ENCODE measurements around the gene CBX2.

CBX2 gene

DNA sequence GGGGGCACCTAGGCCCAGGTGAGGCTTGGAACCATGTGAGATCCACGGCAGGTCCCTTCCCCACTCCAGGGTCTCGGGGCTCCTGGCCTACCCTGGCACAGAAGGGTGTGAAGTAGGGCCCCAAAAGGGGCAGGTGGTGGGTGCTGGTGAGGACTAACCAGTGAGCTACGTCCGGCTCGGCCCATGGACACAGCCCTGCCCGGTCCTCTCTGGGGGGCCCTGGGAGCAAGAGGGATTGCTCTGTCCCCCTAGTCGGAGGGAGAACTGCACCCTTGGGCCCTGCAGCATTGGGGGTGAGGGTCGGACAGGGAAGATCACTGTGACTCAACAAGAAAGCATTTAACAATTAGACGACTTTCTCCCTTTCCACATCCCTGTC, 44.3 kb upstream of the CBX2 start:
- TF ChIP-seq, protein P1, sequence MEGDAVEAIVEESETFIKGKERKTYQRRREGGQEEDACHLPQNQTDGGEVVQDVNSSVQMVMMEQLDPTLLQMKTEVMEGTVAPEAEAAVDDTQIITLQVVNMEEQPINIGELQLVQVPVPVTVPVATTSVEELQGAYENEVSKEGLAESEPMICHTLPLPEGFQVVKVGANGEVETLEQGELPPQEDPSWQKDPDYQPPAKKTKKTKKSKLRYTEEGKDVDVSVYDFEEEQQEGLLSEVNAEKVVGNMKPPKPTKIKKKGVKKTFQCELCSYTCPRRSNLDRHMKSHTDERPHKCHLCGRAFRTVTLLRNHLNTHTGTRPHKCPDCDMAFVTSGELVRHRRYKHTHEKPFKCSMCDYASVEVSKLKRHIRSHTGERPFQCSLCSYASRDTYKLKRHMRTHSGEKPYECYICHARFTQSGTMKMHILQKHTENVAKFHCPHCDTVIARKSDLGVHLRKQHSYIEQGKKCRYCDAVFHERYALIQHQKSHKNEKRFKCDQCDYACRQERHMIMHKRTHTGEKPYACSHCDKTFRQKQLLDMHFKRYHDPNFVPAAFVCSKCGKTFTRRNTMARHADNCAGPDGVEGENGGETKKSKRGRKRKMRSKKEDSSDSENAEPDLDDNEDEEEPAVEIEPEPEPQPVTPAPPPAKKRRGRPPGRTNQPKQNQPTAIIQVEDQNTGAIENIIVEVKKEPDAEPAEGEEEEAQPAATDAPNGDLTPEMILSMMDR (conservative IDR thresholded peaks at IDR 0.05; ENCODE audit: low read depth, low read length) = no peak
- Histone ChIP-seq H3K27ac (no peak overlapping the region), H3K79me2 (ENCODE audit: insufficient read depth, low read depth) (no peaks in the 10 kb centered on the region), H3K27me3 (ENCODE audit: insufficient read depth, low read depth) (peaks cover 39% of the 10 kb centered on the region), H2AFZ (ENCODE audit: low read depth) (no peak overlapping the region), H4K20me1 (ENCODE audit: insufficient read depth) (no peaks in the 10 kb centered on the region), H3K36me3 (ENCODE audit: insufficient read depth) (no peaks in the 10 kb centered on the region), H3K4me1 (ENCODE audit: low read depth, poor library complexity, severe bottlenecking) (peaks cover 9% of the 10 kb centered on the region), H3K9ac (no peak overlapping the region), H3K4me3 (IDR thresholded peaks at IDR 0.05; ENCODE audit: insufficient read depth, low read depth, low read length) (no peak overlapping the region), H3K4me2 (no peak overlapping the region)

DNA sequence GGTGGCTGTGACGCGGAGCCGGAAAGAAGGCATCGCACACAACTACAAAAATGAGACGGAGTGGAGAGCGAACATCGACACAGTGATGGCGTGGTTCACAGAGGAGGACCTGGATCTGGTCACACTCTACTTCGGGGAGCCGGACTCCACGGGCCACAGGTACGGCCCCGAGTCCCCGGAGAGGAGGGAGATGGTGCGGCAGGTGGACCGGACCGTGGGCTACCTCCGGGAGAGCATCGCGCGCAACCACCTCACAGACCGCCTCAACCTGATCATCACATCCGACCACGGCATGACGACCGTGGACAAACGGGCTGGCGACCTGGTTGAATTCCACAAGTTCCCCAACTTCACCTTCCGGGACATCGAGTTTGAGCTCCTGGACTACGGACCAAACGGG, 42.9 kb upstream of the CBX2 start:
- TF ChIP-seq, protein P1 (conservative IDR thresholded peaks at IDR 0.05; ENCODE audit: low read depth, low read length) = no peak
- Histone ChIP-seq H4K20me1 (ENCODE audit: insufficient read depth) (no peaks in the 10 kb centered on the region), H3K4me1 (ENCODE audit: low read depth, poor library complexity, severe bottlenecking) (peaks cover 7% of the 10 kb centered on the region)

DNA sequence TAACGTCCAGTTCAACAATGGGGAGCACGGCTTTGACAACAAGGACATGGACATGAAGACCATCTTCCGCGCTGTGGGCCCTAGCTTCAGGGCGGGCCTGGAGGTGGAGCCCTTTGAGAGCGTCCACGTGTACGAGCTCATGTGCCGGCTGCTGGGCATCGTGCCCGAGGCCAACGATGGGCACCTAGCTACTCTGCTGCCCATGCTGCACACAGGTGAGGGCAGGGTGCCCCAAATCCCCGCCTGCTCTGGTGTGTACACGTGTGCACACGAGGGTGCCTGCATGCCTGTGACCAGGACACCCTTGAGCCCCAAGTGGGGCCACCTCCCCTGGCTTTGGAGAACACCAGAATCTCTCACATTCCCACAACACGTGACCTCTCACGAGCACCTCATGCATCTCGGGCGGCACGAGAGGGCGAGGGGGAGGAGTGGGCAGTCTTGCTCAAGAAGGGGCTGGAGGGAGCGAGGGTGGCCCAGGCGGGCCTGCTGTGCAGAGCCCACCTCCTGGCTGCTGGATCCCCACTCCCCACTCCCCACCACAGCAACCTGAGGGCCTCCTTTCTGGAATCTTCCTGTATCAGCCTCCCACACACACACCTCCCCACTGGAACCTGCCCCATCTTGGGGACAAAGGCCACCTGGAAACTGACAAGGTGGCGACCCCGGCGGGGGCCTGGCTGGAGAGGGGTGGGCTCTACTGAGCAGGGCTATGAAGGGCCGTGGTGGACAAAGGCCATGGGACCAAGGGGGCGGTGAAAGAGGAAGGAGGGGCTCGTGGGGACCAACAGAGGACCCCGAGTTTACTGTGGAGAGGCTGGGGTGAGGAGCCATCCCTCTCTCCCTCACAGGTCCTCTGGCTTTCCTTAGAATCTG, 40.7 kb upstream of the CBX2 start:
- H3K27me3 ChIP-seq (ENCODE audit: insufficient read depth, low read depth) = peaks cover 64% of the 10 kb centered on the region
- no peak overlapping the region for H3K27ac ChIP-seq
- no peak overlapping the region for H2AFZ ChIP-seq (ENCODE audit: low read depth)
- no peaks in the 10 kb centered on the region for H4K20me1 ChIP-seq (ENCODE audit: insufficient read depth)
- no peaks in the 10 kb centered on the region for H3K79me2 ChIP-seq (ENCODE audit: insufficient read depth, low read depth)
- TF ChIP-seq, protein P1 (conservative IDR thresholded peaks at IDR 0.05; ENCODE audit: low read depth, low read length) = no peak
- H3K36me3 ChIP-seq (ENCODE audit: insufficient read depth) = no peaks in the 10 kb centered on the region
- no peak overlapping the region for H3K4me2 ChIP-seq
- H3K9ac ChIP-seq = no peak overlapping the region
- no peak overlapping the region for H3K4me3 ChIP-seq (IDR thresholded peaks at IDR 0.05; ENCODE audit: insufficient read depth, low read depth, low read length)
- H3K4me1 ChIP-seq (ENCODE audit: low read depth, poor library complexity, severe bottlenecking) = peaks cover 7% of the 10 kb centered on the region

More for the DNA sequence above, 42.9 kb upstream of the CBX2 start:
- H3K27me3 ChIP-seq (ENCODE audit: insufficient read depth, low read depth) = peaks cover 53% of the 10 kb centered on the region
- no peak overlapping the region for H2AFZ ChIP-seq (ENCODE audit: low read depth)
- no peaks in the 10 kb centered on the region for H3K79me2 ChIP-seq (ENCODE audit: insufficient read depth, low read depth)
- no peak overlapping the region for H3K27ac ChIP-seq
- H3K4me2 ChIP-seq = no peak overlapping the region
- H3K36me3 ChIP-seq (ENCODE audit: insufficient read depth) = no peaks in the 10 kb centered on the region
- H3K9ac ChIP-seq = no peak overlapping the region
- no peak overlapping the region for H3K4me3 ChIP-seq (IDR thresholded peaks at IDR 0.05; ENCODE audit: insufficient read depth, low read depth, low read length)

DNA sequence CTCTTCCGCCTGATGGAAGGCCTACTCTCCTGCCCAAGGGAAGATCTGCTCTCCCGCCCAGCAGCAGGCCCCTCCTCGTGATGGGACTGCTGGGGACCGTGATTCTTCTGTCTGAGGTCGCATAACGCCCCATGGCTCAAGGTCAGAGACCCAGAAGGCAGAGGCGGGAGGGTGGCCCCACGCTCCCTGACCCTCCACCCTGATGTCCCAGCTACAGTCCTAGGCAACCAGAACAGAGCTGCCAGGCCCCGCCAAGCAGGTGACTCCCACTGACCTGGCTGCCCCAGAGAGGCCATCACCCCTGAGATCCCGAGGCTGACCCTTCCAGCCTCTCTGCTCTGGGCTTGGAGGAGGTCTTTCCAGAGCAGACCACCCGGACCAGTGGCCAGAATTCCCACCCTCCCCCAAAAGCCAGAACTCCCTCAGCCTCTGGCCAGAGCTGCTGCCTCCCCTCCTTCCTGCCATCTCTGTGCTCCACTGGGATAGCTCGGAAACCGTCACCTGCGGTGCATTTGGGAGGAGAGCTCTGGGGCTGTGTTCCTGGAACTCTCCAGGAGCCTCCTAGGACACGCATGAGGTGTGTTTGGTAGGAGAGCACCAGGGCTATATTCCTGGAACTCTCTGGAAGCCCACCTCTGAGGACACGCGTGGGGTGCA, 39.9 kb upstream of the CBX2 start:
- Histone ChIP-seq H3K36me3 (ENCODE audit: insufficient read depth) (no peaks in the 10 kb centered on the region), H3K9ac (no peak overlapping the region), H2AFZ (ENCODE audit: low read depth) (no peak overlapping the region), H3K27ac (no peak overlapping the region), H3K4me2 (no peak overlapping the region), H3K4me3 (IDR thresholded peaks at IDR 0.05; ENCODE audit: insufficient read depth, low read depth, low read length) (no peak overlapping the region), H3K27me3 (ENCODE audit: insufficient read depth, low read depth) (peaks cover 67% of the 10 kb centered on the region), H3K4me1 (ENCODE audit: low read depth, poor library complexity, severe bottlenecking) (peaks cover 2% of the 10 kb centered on the region), H3K79me2 (ENCODE audit: insufficient read depth, low read depth) (no peaks in the 10 kb centered on the region), H4K20me1 (ENCODE audit: insufficient read depth) (no peaks in the 10 kb centered on the region)
- TF ChIP-seq, protein P1 (conservative IDR thresholded peaks at IDR 0.05; ENCODE audit: low read depth, low read length) = no peak
